HG02623 (cell line): ENCODE data around the gene ECE2.

Experiments used
- ATAC-seq: cut with Tn5 transposase; IDR thresholded peaks from one replicate; pipeline ENCODE4 v1.9.1; 2021; ENCODE audit warnings: moderate library complexity; ENCODE audit not compliant: unreplicated experiment

Gene ECE2

GRCh38 chr3:184308744-184309143, 32.9 kb downstream of the ECE2 start:
- no peak for ATAC-seq

GRCh38 chr3:184311633-184312032, 35.8 kb downstream of the ECE2 start:
- ATAC-seq, result no peak

GRCh38 chr3:184314363-184314699, 38.5 kb downstream of the ECE2 start, which contains the start of gene EIF4G1:
EIF4G1 (plus strand) TSS chr3:184314606; CDS start chr3:184315797, 1,191 bp downstream.
- peak; percentile 85 for ATAC-seq

GRCh38 chr3:184314700-184315542, 39.1 kb downstream of the ECE2 start:
- ATAC-seq, result peak; percentile 39

- ATAC-seq, result no peak
These were observed 39.7 kb downstream of the ECE2 start for GRCh38 chr3:184315543-184315867.

GRCh38 chr3:184315871-184316661, 40.2 kb downstream of the ECE2 start:
- no peak for ATAC-seq

GRCh38 chr3:184316792-184317191, 41.0 kb downstream of the ECE2 start:
- ATAC-seq, result no peak

GRCh38 chr3:184317201-184317600, 41.4 kb downstream of the ECE2 start:
- ATAC-seq, result no peak

GRCh38 chr3:184320104-184320445, 44.3 kb downstream of the ECE2 start:
- no peak for ATAC-seq

- no peak for ATAC-seq
These were observed 45.8 kb downstream of the ECE2 start for GRCh38 chr3:184321666-184322065.

GRCh38 chr3:184322731-184323487, 47.1 kb downstream of the ECE2 start:
- no peak for ATAC-seq

- ATAC-seq, result no peak
These were observed 47.9 kb downstream of the ECE2 start for GRCh38 chr3:184323696-184324095.

GRCh38 chr3:184325269-184325668, 49.4 kb downstream of the ECE2 start:
- ATAC-seq, result no peak

- no peak for ATAC-seq
These were observed 50.0 kb downstream of the ECE2 start for GRCh38 chr3:184325715-184326369.

- ATAC-seq, result no peak
These were observed 51.3 kb downstream of the ECE2 start for GRCh38 chr3:184327171-184327570.

GRCh38 chr3:184328516-184328915, 52.7 kb downstream of the ECE2 start:
- ATAC-seq, result no peak

- no peak for ATAC-seq
These were observed 56.7 kb downstream of the ECE2 start for GRCh38 chr3:184332370-184333090.

GRCh38 chr3:184333190-184333589, 57.4 kb downstream of the ECE2 start:
- ATAC-seq, result no peak

- ATAC-seq, result no peak
These were observed 57.9 kb downstream of the ECE2 start for GRCh38 chr3:184333700-184334099.

- ATAC-seq, result no peak
These were observed 58.8 kb downstream of the ECE2 start for GRCh38 chr3:184334470-184335158.
